ENCODE data around the gene TRIM29.

DNA sequence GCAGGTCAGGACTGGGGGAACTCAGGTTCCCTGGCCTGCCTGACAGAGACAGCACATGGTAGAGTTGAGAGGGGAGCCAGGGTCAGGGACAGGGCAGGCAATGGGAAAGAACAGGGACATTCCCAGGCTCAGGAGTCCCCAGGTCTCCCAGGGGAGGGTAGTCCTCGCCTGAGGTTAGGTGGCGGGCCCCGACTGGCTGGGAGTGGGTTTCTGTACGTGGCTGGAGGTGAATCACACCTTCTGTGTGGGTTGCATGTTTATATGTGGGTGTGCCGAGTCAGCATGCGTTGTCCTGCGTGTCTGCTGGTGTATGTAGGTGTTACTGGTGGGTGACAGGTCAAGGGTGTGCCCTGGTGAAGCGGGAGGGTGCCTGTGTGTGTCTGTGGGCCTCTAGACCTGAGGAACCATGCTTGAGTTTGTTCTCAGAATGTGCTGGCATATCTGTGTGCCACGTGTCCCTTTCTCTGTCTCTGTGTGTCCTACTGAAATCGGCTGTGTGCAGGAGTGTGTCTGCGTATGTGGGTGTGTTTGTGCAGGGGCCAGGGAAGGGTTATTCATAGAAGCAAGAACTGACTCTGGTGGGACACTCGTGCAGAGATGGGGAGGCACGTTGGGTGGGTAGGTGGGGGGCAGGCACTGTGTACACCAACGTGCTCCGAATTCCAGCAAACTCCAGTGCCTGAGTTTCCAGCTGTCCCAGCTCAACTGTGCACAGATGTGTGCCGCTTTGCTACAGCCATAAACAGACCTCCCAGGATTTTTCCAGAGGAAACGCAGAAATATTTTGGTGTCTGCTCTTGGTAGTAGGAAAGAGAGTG lies 49.1 kb upstream of the TRIM29 start:
- TF ChIP-seq, protein P1, sequence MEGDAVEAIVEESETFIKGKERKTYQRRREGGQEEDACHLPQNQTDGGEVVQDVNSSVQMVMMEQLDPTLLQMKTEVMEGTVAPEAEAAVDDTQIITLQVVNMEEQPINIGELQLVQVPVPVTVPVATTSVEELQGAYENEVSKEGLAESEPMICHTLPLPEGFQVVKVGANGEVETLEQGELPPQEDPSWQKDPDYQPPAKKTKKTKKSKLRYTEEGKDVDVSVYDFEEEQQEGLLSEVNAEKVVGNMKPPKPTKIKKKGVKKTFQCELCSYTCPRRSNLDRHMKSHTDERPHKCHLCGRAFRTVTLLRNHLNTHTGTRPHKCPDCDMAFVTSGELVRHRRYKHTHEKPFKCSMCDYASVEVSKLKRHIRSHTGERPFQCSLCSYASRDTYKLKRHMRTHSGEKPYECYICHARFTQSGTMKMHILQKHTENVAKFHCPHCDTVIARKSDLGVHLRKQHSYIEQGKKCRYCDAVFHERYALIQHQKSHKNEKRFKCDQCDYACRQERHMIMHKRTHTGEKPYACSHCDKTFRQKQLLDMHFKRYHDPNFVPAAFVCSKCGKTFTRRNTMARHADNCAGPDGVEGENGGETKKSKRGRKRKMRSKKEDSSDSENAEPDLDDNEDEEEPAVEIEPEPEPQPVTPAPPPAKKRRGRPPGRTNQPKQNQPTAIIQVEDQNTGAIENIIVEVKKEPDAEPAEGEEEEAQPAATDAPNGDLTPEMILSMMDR (IDR thresholded peaks at IDR 0.05): no peak
- no peak for TF ChIP-seq POLR2AphosphoS5 (IDR thresholded peaks at IDR 0.05)
- TF ChIP-seq POLR2A (IDR thresholded peaks at IDR 0.05): no peak
